ENCODE data around the gene KLHL26. TPM values are rescaled to one million over a fixed set of nuclear protein-coding genes. Genes with fewer than 3 reads are reported as not detected.

The KLHL26 gene
- total and polyA plus RNA-seq, 7 experiments from 2014 or later = 3.7 to 16.3 (median 10.5) TPM

DNA sequence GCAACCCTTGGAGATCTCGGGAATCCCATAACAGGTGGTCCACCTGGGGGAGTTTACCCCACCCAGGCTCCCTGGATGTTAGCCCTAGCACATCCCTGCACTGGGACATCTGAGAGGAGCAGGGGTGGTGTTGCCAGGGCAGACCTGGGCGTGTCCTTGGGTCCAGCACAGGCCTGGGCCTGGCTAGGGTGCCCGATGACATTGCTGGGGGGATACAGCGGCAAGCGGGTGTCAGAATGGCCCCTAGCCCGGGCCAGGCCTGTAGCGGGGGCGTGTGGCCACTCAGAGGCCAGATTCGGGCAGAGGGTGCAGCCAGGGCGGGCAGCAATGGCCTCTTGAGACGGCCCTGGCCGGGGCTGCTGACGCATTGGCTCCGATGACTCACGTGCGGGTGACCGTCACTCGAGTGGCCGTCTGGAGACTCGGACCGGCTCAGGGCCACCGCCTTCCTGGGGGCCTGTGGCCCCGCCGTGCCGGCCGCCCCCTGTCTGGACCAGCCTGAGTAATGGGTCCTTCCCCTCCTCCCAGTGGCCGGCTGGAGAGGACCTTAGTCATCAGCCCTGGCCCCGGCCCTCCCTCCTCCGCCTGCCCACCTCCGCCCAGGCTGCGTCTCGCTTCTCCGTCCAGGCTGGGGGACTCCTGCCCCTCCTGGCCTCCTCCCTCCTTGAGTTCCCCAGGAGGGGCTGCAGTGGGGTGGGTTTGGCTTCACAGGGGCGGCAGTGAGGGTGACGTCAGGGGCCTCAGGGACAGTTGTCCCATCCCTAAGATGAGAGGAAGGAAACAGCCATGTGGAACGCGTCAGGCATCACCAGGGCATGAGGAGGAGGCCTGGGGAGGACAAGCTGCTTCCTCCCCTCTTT lies 23.5 kb downstream of the KLHL26 start:
- H3K27me3 Mint-ChIP-seq = no peaks in the 10 kb centered on the region
- Histone ChIP-seq H3K4me3 (ENCODE audit: low read length) (no peak overlapping the region), H3K36me3 (ENCODE audit: control insufficient read depth in 2 of 3, insufficient read depth in 3 of 3, low read length in 3 of 3) (peaks cover 0 to 2% (median 0%) of the 10 kb centered on the region in 3 experiments), H3K9me3 (ENCODE audit: control insufficient read depth in 2 of 3, low read length in 3 of 3) (no peaks in the 10 kb centered on the region), H3K27me3 (ENCODE audit: control insufficient read depth in 2 of 2, insufficient read depth in 2 of 2, low read length in 2 of 2) (no peaks in the 10 kb centered on the region), H3K27ac (ENCODE audit: low read depth, low read length) (no peak overlapping the region), H3K4me1 (ENCODE audit: control insufficient read depth in 2 of 2, insufficient read depth in 2 of 2, low read length in 2 of 2) (peaks cover 0 to 9% of the 10 kb centered on the region in 2 donors)
- intact Hi-C loops (cut with micrococcal nuclease) = no loop called here
- POLR2A ChIA-PET = no interaction called here
- CTCF ChIA-PET = no interaction called here
- H3K9me3 Mint-ChIP-seq = no peaks in the 10 kb centered on the region
- DNase-seq (no peak), ATAC-seq (no peak)
- peaks cover 0 to 8% (median 0%) of the 10 kb centered on the region in 5 donors for H3K36me3 Mint-ChIP-seq
- no peak overlapping the region for H3K4me3 Mint-ChIP-seq
- H3K27ac Mint-ChIP-seq = peak overlapping the region in 1 of 9 donors; percentile 65
- H3K4me1 Mint-ChIP-seq = peaks cover 9 to 43% (median 34%) of the 10 kb centered on the region in 7 donors

DNA sequence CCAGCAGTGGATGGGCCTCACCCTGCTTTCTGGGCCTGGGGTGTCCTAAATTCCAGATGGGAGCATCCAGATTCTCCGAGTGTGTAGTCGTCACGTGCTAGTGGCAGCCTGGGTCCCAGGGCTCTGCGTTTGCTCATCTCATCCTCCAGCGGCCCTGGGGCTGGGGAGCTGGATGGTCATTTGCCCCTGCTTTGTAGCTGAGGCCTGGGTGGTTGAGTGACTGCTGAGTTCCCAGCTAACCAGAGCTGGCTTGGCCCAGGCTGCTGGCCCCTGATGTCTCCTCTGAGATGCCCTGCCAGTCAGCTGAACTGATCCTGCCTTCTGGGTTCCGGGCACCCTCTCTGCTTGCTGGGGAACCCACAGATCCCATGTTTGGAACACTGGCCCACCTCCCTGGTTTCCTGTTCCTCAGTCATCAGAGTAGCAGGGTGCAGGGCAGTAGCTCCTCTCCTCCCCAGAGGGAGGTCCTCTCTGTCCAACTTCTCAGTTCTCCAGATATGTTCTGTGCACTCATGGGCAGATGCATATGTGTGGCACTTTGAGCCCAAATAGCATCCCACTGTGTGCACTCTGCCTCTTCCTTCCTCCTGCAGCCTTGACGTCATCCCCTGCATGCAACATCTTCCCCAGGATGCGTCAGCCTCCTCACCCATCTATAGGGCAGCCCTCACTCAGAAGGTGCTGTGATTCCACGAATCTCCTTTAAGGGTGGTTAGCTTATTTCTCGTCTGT lies 24.3 kb downstream of the KLHL26 start:
- Histone ChIP-seq H3K9me3 (ENCODE audit: control insufficient read depth in 2 of 3, low read length in 3 of 3) (no peaks in the 10 kb centered on the region), H3K4me3 (ENCODE audit: low read length) (no peak overlapping the region), H3K36me3 (ENCODE audit: control insufficient read depth in 2 of 3, insufficient read depth in 3 of 3, low read length in 3 of 3) (peaks cover 0 to 8% (median 0%) of the 10 kb centered on the region in 3 experiments), H3K4me1 (ENCODE audit: control insufficient read depth in 2 of 2, insufficient read depth in 2 of 2, low read length in 2 of 2) (peaks cover 0 to 9% of the 10 kb centered on the region in 2 donors), H3K27ac (ENCODE audit: low read depth, low read length) (no peak overlapping the region), H3K27me3 (ENCODE audit: control insufficient read depth in 2 of 2, insufficient read depth in 2 of 2, low read length in 2 of 2) (no peaks in the 10 kb centered on the region)
- Mint-ChIP-seq H3K27me3 (no peaks in the 10 kb centered on the region), H3K9me3 (no peaks in the 10 kb centered on the region), H3K4me3 (no peak overlapping the region), H3K4me1 (peaks cover 9 to 43% (median 34%) of the 10 kb centered on the region in 7 donors), H3K27ac (peak overlapping the region in 4 of 9 donors; percentile 15 to 68 (median 66)), H3K36me3 (peaks cover 0 to 8% (median 0%) of the 10 kb centered on the region in 5 donors)
- intact Hi-C loops (cut with micrococcal nuclease) = no loop called here
- DNase-seq (no peak), ATAC-seq (no peak)
- ChIA-PET POLR2A (no interaction called here), CTCF (no interaction called here)

GRCh38 chr19:18662972-18663732 lies 26.3 kb downstream of the KLHL26 start:
- CTCF ChIA-PET = no interaction called here
- Mint-ChIP-seq H3K27ac (peak overlapping the region in 3 of 9 donors; percentile 46 to 86 (median 65)), H3K4me3 (peak overlapping the region in 3 of 10 donors; percentile 12 to 79 (median 29))

DNA sequence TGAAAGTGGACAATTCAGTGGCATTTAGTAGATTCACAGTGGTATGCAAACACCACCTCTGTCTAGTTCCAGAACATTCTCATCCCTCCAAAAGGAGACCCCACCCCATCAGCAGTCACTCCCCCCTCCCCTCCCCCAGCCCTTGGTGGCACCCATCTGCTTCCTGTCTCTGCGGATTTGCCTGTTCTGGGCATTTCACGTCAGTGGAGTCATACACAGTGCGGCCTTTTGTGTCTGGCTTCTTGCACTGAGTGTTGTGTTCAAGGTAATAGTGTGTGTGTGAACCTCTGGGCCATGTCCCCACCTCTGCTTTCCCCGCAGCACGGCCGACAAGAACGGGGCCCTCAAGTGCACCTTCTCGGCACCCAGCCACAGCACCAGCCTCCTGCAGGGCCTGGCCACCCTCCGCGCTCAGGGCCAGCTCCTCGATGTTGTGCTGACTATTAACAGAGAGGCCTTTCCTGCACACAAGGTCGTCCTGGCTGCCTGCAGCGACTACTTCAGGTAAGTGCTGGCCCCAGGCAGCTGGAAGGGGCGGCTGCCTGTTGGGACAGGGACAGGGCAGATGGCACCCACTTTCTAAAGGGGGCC lies 27.2 kb downstream of the KLHL26 start:
- ATAC-seq (peak; percentile 70), DNase-seq (peak in 5 of 9 donors; percentile 26 to 43 (median 37))
- Histone ChIP-seq H3K4me3 (ENCODE audit: low read length) (no peak overlapping the region), H3K36me3 (ENCODE audit: control insufficient read depth in 2 of 3, insufficient read depth in 3 of 3, low read length in 3 of 3) (peaks cover 0 to 29% (median 5%) of the 10 kb centered on the region in 3 experiments), H3K27ac (ENCODE audit: low read depth, low read length) (peak overlapping the region; percentile 53), H3K9me3 (ENCODE audit: control insufficient read depth in 2 of 3, low read length in 3 of 3) (no peaks in the 10 kb centered on the region), H3K4me1 (ENCODE audit: control insufficient read depth in 2 of 2, insufficient read depth in 2 of 2, low read length in 2 of 2) (peaks cover 0 to 7% of the 10 kb centered on the region in 2 donors), H3K27me3 (ENCODE audit: control insufficient read depth in 2 of 2, insufficient read depth in 2 of 2, low read length in 2 of 2) (no peaks in the 10 kb centered on the region)
- Mint-ChIP-seq H3K4me3 (peak overlapping the region in 9 of 10 donors; percentile 25 to 79 (median 54)), H3K27me3 (no peaks in the 10 kb centered on the region), H3K36me3 (peaks cover 0 to 10% (median 0%) of the 10 kb centered on the region in 5 donors), H3K4me1 (peaks cover 7 to 24% (median 15%) of the 10 kb centered on the region in 7 donors), H3K27ac (peak overlapping the region in 7 of 9 donors; percentile 38 to 86 (median 48)), H3K9me3 (no peaks in the 10 kb centered on the region)
- intact Hi-C loops (cut with micrococcal nuclease) = no loop called here
- POLR2A ChIA-PET = no interaction called here
- CTCF ChIA-PET = interaction anchor here (0.5 to 0.7 kb wide), 3 partner anchors 188 to 878 kb away, joined by 3 read pairs; no protein-coding TSS in a partner anchor

More at GRCh38 chr19:18662972-18663732, 26.3 kb downstream of the KLHL26 start:
- no peak overlapping the region for H3K4me3 ChIP-seq (ENCODE audit: low read length)
- no peaks in the 10 kb centered on the region for H3K27me3 ChIP-seq (ENCODE audit: control insufficient read depth in 2 of 2, insufficient read depth in 2 of 2, low read length in 2 of 2)
- peaks cover 7 to 33% (median 24%) of the 10 kb centered on the region in 7 donors for H3K4me1 Mint-ChIP-seq
- ATAC-seq = no peak
- POLR2A ChIA-PET = no interaction called here
- H3K9me3 ChIP-seq (ENCODE audit: control insufficient read depth in 2 of 3, low read length in 3 of 3) = no peaks in the 10 kb centered on the region
- no peaks in the 10 kb centered on the region for H3K27me3 Mint-ChIP-seq
- intact Hi-C loops (cut with micrococcal nuclease) = no loop called here
- H3K4me1 ChIP-seq (ENCODE audit: control insufficient read depth in 2 of 2, insufficient read depth in 2 of 2, low read length in 2 of 2) = peaks cover 0 to 7% of the 10 kb centered on the region in 2 donors
- H3K36me3 Mint-ChIP-seq = peaks cover 0 to 10% (median 0%) of the 10 kb centered on the region in 5 donors
- no peak overlapping the region for H3K27ac ChIP-seq (ENCODE audit: low read depth, low read length)
- no peaks in the 10 kb centered on the region for H3K9me3 Mint-ChIP-seq
- peaks cover 0 to 20% (median 0%) of the 10 kb centered on the region in 3 experiments for H3K36me3 ChIP-seq (ENCODE audit: control insufficient read depth in 2 of 3, insufficient read depth in 3 of 3, low read length in 3 of 3)
- DNase-seq = no peak

DNA sequence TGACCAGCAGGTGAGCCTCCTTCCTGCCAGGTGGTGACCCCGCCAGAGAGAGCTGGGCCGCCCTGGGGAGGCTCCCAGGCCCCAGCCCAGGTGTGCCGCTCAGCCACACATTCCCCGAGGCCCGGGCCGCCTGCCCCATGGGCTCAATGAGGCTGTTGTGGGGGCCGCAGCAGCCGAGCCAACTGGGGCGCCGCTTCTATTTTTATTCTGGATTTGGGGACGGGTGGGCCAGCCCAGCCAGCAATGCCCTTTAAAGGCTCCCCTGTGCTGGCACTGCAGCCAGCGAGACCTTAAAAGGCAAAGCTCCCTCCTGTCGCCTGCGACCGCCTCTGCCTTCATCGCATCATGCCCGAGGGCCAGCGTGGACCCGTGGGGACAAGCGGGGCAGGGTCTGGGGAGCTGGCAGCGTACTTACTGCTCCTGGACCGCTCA lies 29.0 kb downstream of the KLHL26 start:
- H3K4me3 Mint-ChIP-seq = peak overlapping the region in 1 of 10 donors; percentile 79
- Histone ChIP-seq H3K4me1 (ENCODE audit: control insufficient read depth in 2 of 2, insufficient read depth in 2 of 2, low read length in 2 of 2) (peaks cover 0 to 7% of the 10 kb centered on the region in 2 donors), H3K27ac (ENCODE audit: low read depth, low read length) (no peak overlapping the region), H3K27me3 (ENCODE audit: control insufficient read depth in 2 of 2, insufficient read depth in 2 of 2, low read length in 2 of 2) (no peaks in the 10 kb centered on the region), H3K36me3 (ENCODE audit: control insufficient read depth in 2 of 3, insufficient read depth in 3 of 3, low read length in 3 of 3) (peaks cover 0 to 47% (median 6%) of the 10 kb centered on the region in 3 experiments), H3K4me3 (ENCODE audit: low read length) (no peak overlapping the region), H3K9me3 (ENCODE audit: control insufficient read depth in 2 of 3, low read length in 3 of 3) (no peaks in the 10 kb centered on the region)
- POLR2A ChIA-PET = no interaction called here
- no peak for DNase-seq
- H3K27ac Mint-ChIP-seq = peak overlapping the region in 1 of 9 donors; percentile 16
- no peaks in the 10 kb centered on the region for H3K27me3 Mint-ChIP-seq
- peaks cover 0 to 19% (median 4%) of the 10 kb centered on the region in 5 donors for H3K36me3 Mint-ChIP-seq
- intact Hi-C loops (cut with micrococcal nuclease) = no loop called here
- no peaks in the 10 kb centered on the region for H3K9me3 Mint-ChIP-seq
- CTCF ChIA-PET = no interaction called here
- ATAC-seq = no peak
- peaks cover 10 to 24% (median 13%) of the 10 kb centered on the region in 7 donors for H3K4me1 Mint-ChIP-seq

GRCh38 chr19:18666317-18666716 lies 29.5 kb downstream of the KLHL26 start:
- Histone ChIP-seq H3K9me3 (ENCODE audit: control insufficient read depth in 2 of 3, low read length in 3 of 3) (no peaks in the 10 kb centered on the region), H3K27ac (ENCODE audit: low read depth, low read length) (no peak overlapping the region), H3K4me3 (ENCODE audit: low read length) (no peak overlapping the region), H3K4me1 (ENCODE audit: control insufficient read depth in 2 of 2, insufficient read depth in 2 of 2, low read length in 2 of 2) (peaks cover 0 to 7% of the 10 kb centered on the region in 2 donors), H3K27me3 (ENCODE audit: control insufficient read depth in 2 of 2, insufficient read depth in 2 of 2, low read length in 2 of 2) (no peaks in the 10 kb centered on the region), H3K36me3 (ENCODE audit: control insufficient read depth in 2 of 3, insufficient read depth in 3 of 3, low read length in 3 of 3) (peaks cover 0 to 51% (median 6%) of the 10 kb centered on the region in 3 experiments)
- CTCF ChIA-PET = interaction anchor here (0.6 kb wide), 1 partner anchor 656 kb away, joined by 3 read pairs; no protein-coding TSS in a partner anchor
- H3K4me3 Mint-ChIP-seq = peak overlapping the region in 1 of 10 donors; percentile 28
- no peak for DNase-seq
- H3K27me3 Mint-ChIP-seq = no peaks in the 10 kb centered on the region
- H3K4me1 Mint-ChIP-seq = peaks cover 8 to 22% (median 13%) of the 10 kb centered on the region in 7 donors
- intact Hi-C loops (cut with micrococcal nuclease) = no loop called here
- H3K36me3 Mint-ChIP-seq = peaks cover 0 to 17% (median 4%) of the 10 kb centered on the region in 5 donors
- POLR2A ChIA-PET = no interaction called here
- H3K9me3 Mint-ChIP-seq = no peaks in the 10 kb centered on the region
- H3K27ac Mint-ChIP-seq = no peak overlapping the region
- no peak for ATAC-seq
